Measurements from ENCODE around the gene GDF9.

Gene GDF9

DNA sequence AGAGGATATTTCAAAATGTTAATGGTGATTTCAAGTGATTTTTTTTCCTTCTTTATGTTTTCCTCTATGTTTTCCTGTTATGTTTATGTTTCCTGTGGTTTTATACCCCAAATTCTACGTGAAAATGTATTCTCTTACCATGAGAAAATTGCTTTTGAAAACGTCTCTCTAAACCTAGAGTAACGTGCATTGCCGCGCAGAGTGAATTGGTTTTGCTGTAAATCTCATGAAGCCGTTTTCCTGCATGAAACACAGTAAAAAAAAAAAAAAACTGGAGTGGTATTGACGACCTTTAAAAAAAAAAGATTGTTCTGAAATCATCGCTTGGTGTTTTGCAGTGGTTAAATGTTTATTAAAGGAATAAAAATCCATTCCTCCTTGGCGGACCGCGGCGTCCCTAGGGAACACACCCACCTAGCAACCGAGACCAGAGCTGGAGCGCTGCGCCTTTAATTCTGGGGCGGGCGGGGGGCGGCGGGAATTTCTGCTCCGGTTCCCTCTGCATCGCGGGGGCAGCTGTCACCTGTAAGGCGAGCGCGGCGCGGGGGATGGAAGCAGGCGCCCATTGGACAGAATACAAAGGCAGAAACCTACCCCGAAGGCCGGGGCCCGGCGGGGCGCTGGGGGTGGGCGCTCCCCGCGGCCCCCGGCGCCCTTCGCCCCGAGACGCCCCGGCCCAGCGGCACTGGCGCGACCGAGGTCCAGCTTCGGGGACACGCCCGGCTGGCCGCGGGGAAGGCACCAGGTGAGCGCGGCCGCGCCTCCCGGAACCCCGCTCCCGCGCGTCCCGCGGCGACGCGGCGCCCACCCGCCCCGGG lies 53.3 kb downstream of the GDF9 start, which contains the start of gene SOWAHA:
Gene SOWAHA (plus strand): TSS at position 522 of the 818 bp plus-strand sequence. CDS start 320 bp downstream, outside the sequence.
- TF ChIP-seq EZH2phosphoT487 (conservative IDR thresholded peaks at IDR 0.05; ENCODE audit: low read length): no peak
- TF ChIP-seq, protein P1, sequence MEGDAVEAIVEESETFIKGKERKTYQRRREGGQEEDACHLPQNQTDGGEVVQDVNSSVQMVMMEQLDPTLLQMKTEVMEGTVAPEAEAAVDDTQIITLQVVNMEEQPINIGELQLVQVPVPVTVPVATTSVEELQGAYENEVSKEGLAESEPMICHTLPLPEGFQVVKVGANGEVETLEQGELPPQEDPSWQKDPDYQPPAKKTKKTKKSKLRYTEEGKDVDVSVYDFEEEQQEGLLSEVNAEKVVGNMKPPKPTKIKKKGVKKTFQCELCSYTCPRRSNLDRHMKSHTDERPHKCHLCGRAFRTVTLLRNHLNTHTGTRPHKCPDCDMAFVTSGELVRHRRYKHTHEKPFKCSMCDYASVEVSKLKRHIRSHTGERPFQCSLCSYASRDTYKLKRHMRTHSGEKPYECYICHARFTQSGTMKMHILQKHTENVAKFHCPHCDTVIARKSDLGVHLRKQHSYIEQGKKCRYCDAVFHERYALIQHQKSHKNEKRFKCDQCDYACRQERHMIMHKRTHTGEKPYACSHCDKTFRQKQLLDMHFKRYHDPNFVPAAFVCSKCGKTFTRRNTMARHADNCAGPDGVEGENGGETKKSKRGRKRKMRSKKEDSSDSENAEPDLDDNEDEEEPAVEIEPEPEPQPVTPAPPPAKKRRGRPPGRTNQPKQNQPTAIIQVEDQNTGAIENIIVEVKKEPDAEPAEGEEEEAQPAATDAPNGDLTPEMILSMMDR (IDR thresholded peaks at IDR 0.05; ENCODE audit: insufficient read depth, low read length, poor library complexity, severe bottlenecking): no peak
- Histone ChIP-seq H3K9me2 (replicated peaks; ENCODE audit: insufficient read depth, low read length) (no peaks in the 10 kb centered on the region), H3K4me2 (ENCODE audit: low read depth, low read length, poor library complexity, severe bottlenecking) (no peak within 1 kb of the TSS), H3K79me2 (ENCODE audit: insufficient read depth, low read length) (no peaks in the 10 kb centered on the region), H3K9me3 (ENCODE audit: insufficient read depth, low read length) (no peaks in the 10 kb centered on the region), H3K27ac (ENCODE audit: low read depth, low read length) (no peak within 1 kb of the TSS), H4K20me1 (ENCODE audit: low read depth, low read length) (no peaks in the 10 kb centered on the region), H3F3A (ENCODE audit: insufficient read depth) (no peaks in the 10 kb centered on the region), H3K9ac (ENCODE audit: low read length) (no peak within 1 kb of the TSS), H3K27me3 (ENCODE audit: low read length) (no peaks in the 10 kb centered on the region), H3K4me3 (ENCODE audit: insufficient read depth, low read length, poor library complexity, severe bottlenecking) (no peak within 1 kb of the TSS), H3K36me3 (ENCODE audit: low read length) (no peaks in the 10 kb centered on the region), H2AFZ (ENCODE audit: low read depth, low read length, severe bottlenecking) (no peak within 1 kb of the TSS)

DNA sequence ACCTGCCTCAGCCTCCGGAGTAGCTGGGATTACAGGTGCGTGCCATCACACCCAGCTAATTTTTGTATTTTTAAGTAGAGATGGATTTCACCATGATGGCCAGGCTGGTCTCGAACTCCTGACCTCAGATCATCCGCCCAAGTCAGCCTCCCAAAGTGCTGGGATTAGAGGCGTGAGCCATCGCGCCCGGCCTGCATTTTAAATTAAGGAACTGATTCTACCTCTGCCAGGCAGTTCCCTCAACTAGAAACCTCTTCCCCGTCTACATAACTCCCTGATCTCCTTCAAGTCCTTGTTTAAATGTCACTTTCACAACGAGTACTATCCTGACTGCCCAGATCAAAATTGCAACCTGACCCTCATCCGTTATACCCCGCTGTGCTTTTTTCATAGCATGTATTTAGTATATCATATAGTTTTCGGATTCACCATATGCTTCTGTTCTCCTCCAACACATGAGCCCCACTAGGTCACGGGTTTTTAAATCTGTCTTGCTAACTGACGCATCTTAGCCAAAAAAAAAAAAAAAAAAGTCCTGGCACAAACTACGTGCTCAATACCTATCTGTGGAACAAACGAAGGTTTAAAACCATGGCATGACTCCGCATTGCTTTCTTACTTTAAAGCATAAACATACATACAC lies 54.0 kb downstream of the GDF9 start:
- TF ChIP-seq, protein P1 (IDR thresholded peaks at IDR 0.05; ENCODE audit: insufficient read depth, low read length, poor library complexity, severe bottlenecking): no peak
- TF ChIP-seq EZH2phosphoT487 (conservative IDR thresholded peaks at IDR 0.05; ENCODE audit: low read length): no peak
- H3K9ac ChIP-seq (ENCODE audit: low read length): no peak overlapping the region
- H4K20me1 ChIP-seq (ENCODE audit: low read depth, low read length): no peaks in the 10 kb centered on the region
- no peak overlapping the region for H3K4me2 ChIP-seq (ENCODE audit: low read depth, low read length, poor library complexity, severe bottlenecking)
- no peaks in the 10 kb centered on the region for H3K9me2 ChIP-seq (replicated peaks; ENCODE audit: insufficient read depth, low read length)
- no peak overlapping the region for H2AFZ ChIP-seq (ENCODE audit: low read depth, low read length, severe bottlenecking)
- H3K79me2 ChIP-seq (ENCODE audit: insufficient read depth, low read length): no peaks in the 10 kb centered on the region
- H3F3A ChIP-seq (ENCODE audit: insufficient read depth): no peaks in the 10 kb centered on the region
- H3K27ac ChIP-seq (ENCODE audit: low read depth, low read length): no peak overlapping the region
- no peak overlapping the region for H3K4me3 ChIP-seq (ENCODE audit: insufficient read depth, low read length, poor library complexity, severe bottlenecking)
- no peaks in the 10 kb centered on the region for H3K9me3 ChIP-seq (ENCODE audit: insufficient read depth, low read length)
- no peaks in the 10 kb centered on the region for H3K27me3 ChIP-seq (ENCODE audit: low read length)
- no peaks in the 10 kb centered on the region for H3K36me3 ChIP-seq (ENCODE audit: low read length)
